ENCODE measurements around the gene PPFIA2. TPM values are rescaled to one million over a fixed set of nuclear protein-coding genes. Genes with fewer than 3 reads are reported as not detected.

PPFIA2 gene
- polyA plus RNA-seq, 1 of the 3 experiments (the other 2 are of a cell fraction): not detected

- Histone ChIP-seq H3K9me3 (no peaks in the 10 kb centered on the region), H3F3A (replicated peaks; ENCODE audit: insufficient read depth) (no peaks in the 10 kb centered on the region), H3K27ac (ENCODE audit: low read depth in 2 of 2, low read length in 1 of 2) (no peak overlapping the region), H3K27me3 (ENCODE audit: insufficient read depth) (no peaks in the 10 kb centered on the region), H3K4me1 (ENCODE audit: control insufficient read depth in 1 of 2, insufficient read depth in 2 of 2, low read depth in 1 of 2, low read length in 1 of 2) (peaks cover 0 to 3% of the 10 kb centered on the region in 2 experiments; a peak in 1 of 4 replicates), H3K9ac (no peak overlapping the region), H3K9me2 (no peaks in the 10 kb centered on the region), H2AFZ (ENCODE audit: low read depth) (no peak overlapping the region), H3K36me3 (replicated peaks in 1 of 2; ENCODE audit: control insufficient read depth in 1 of 2, insufficient read depth in 2 of 2, low read length in 1 of 2) (no peaks in the 10 kb centered on the region), H4K20me1 (ENCODE audit: insufficient read depth) (no peaks in the 10 kb centered on the region), H3K4me2 (no peak overlapping the region), H3K79me2 (ENCODE audit: insufficient read depth) (no peaks in the 10 kb centered on the region), H3K4me3 (ENCODE audit: low read depth in 2 of 2, low read length in 1 of 2) (no peak overlapping the region)
- TF ChIP-seq RCOR1 (IDR thresholded peaks at IDR 0.05; ENCODE audit: low read length) (no peak), TCF12 (IDR thresholded peaks at IDR 0.05) (no peak), YY1 (IDR thresholded peaks at IDR 0.05; ENCODE audit: low read depth) (no peak)
- WGBS (ENCODE audit: low lambda C conversion rate): 43% methylated on average over 6 of the region's 6 CpGs
- CTCF ChIA-PET: interaction anchor here (0.7 to 1.5 kb wide), 4 partner anchors 12 to 17 kb away, joined by 3 to 4 read pairs (median 4); no protein-coding TSS in a partner anchor
- POLR2A ChIA-PET: no interaction called here
- DNase-seq: no peak
Measured at GRCh38 chr12:81798294-81798693, 39.1 kb upstream of the PPFIA2 start.

- Histone ChIP-seq H2AFZ (ENCODE audit: low read depth) (no peak overlapping the region), H3K27me3 (ENCODE audit: insufficient read depth) (no peaks in the 10 kb centered on the region), H3K79me2 (ENCODE audit: insufficient read depth) (no peaks in the 10 kb centered on the region), H3F3A (replicated peaks; ENCODE audit: insufficient read depth) (no peaks in the 10 kb centered on the region), H3K36me3 (replicated peaks in 1 of 2; ENCODE audit: control insufficient read depth in 1 of 2, insufficient read depth in 2 of 2, low read length in 1 of 2) (no peaks in the 10 kb centered on the region), H3K4me2 (no peak overlapping the region), H3K9ac (no peak overlapping the region), H3K9me3 (no peaks in the 10 kb centered on the region), H3K4me3 (ENCODE audit: low read depth in 2 of 2, low read length in 1 of 2) (no peak overlapping the region), H3K4me1 (ENCODE audit: control insufficient read depth in 1 of 2, insufficient read depth in 2 of 2, low read depth in 1 of 2, low read length in 1 of 2) (peaks cover 0 to 3% of the 10 kb centered on the region in 2 experiments; a peak in 1 of 4 replicates), H3K9me2 (no peaks in the 10 kb centered on the region), H3K27ac (ENCODE audit: low read depth in 2 of 2, low read length in 1 of 2) (no peak overlapping the region), H4K20me1 (ENCODE audit: insufficient read depth) (no peaks in the 10 kb centered on the region)
- POLR2A ChIA-PET: no interaction called here
- TF ChIP-seq CTCF (IDR thresholded peaks at IDR 0.05) (peak; percentile 67), ELF1 (IDR thresholded peaks at IDR 0.05) (no peak), RAD21 (IDR thresholded peaks at IDR 0.05; ENCODE audit: low read length) (peak; percentile 38)
- WGBS (ENCODE audit: low lambda C conversion rate): 3% methylated on average over 3 of the region's 3 CpGs
- CTCF ChIA-PET: interaction anchor here (0.7 to 1.5 kb wide), 3 partner anchors 15 to 17 kb away, joined by 3 to 4 read pairs (median 4); no protein-coding TSS in a partner anchor
- DNase-seq: peak; percentile 4
Measured at GRCh38 chr12:81797100-81797499, 38.0 kb upstream of the PPFIA2 start.

GRCh38 chr12:81792666-81793065 is 33.5 kb upstream of the PPFIA2 start:
- 8% methylated on average over 2 of the region's 2 CpGs for WGBS (ENCODE audit: low lambda C conversion rate)
- CTCF ChIA-PET: no interaction called here

More at GRCh38 chr12:81792666-81793065, 33.5 kb upstream of the PPFIA2 start:
- no peak overlapping the region for H3K9ac ChIP-seq
- H3K4me2 ChIP-seq: no peak overlapping the region
- POLR2A ChIA-PET: no interaction called here
- H3K79me2 ChIP-seq (ENCODE audit: insufficient read depth): no peaks in the 10 kb centered on the region
- no peaks in the 10 kb centered on the region for H3K9me3 ChIP-seq
- H3F3A ChIP-seq (replicated peaks; ENCODE audit: insufficient read depth): no peaks in the 10 kb centered on the region
- H3K4me1 ChIP-seq (ENCODE audit: control insufficient read depth in 1 of 2, insufficient read depth in 2 of 2, low read depth in 1 of 2, low read length in 1 of 2): no peaks in the 10 kb centered on the region
- no peak overlapping the region for H3K27ac ChIP-seq (ENCODE audit: low read depth in 2 of 2, low read length in 1 of 2)
- H3K36me3 ChIP-seq (replicated peaks in 1 of 2; ENCODE audit: control insufficient read depth in 1 of 2, insufficient read depth in 2 of 2, low read length in 1 of 2): no peaks in the 10 kb centered on the region
- no peaks in the 10 kb centered on the region for H3K9me2 ChIP-seq
- H4K20me1 ChIP-seq (ENCODE audit: insufficient read depth): no peaks in the 10 kb centered on the region
- no peaks in the 10 kb centered on the region for H3K27me3 ChIP-seq (ENCODE audit: insufficient read depth)
- no peak for TF ChIP-seq YY1 (IDR thresholded peaks at IDR 0.05; ENCODE audit: low read depth)
- no peak for TF ChIP-seq FOXJ3 (CRISPR knock-in tag; IDR thresholded peaks at IDR 0.05)
- TF ChIP-seq RCOR1 (IDR thresholded peaks at IDR 0.05; ENCODE audit: low read length): no peak
- no peak for TF ChIP-seq FOXM1 (IDR thresholded peaks at IDR 0.05; ENCODE audit: low read depth)
- no peak for TF ChIP-seq CHD2 (IDR thresholded peaks at IDR 0.05; ENCODE audit: low read length, partially characterized antibody)
- no peak overlapping the region for H2AFZ ChIP-seq (ENCODE audit: low read depth)
- no peak for DNase-seq
- H3K4me3 ChIP-seq (ENCODE audit: low read depth in 2 of 2, low read length in 1 of 2): no peak overlapping the region
